ENCODE results near the gene CARD19. TPM values are rescaled to one million over a fixed set of nuclear protein-coding genes. Genes with fewer than 3 reads are reported as not detected.

CARD19 gene
- total RNA-seq, 1 donor from 2014 or later, result 22.6 TPM

GRCh38 chr9:93088656-93089015 lies 7.4 kb upstream of the CARD19 start:
- TF ChIP-seq CTCF (IDR thresholded peaks at IDR 0.05; ENCODE audit: unreplicated experiment), result no peak
- Mint-ChIP-seq H3K4me3 (no peak overlapping the region), H3K4me1 (peaks cover 24% of the 10 kb centered on the region)

GRCh38 chr9:93089024-93089423 lies 7.0 kb upstream of the CARD19 start:
- Mint-ChIP-seq H3K9me3 (peaks cover 4% of the 10 kb centered on the region), H3K27ac (no peak overlapping the region), H3K36me3 (peaks cover 1% of the 10 kb centered on the region), H3K4me1 (peaks cover 26% of the 10 kb centered on the region), H3K27me3 (ENCODE audit: low read depth) (no peaks in the 10 kb centered on the region), H3K4me3 (no peak overlapping the region)
- DNase-seq (ENCODE audit: low spot score in 2 of 2, unreplicated experiment in 2 of 2), result no peak
- TF ChIP-seq CTCF (IDR thresholded peaks at IDR 0.05; ENCODE audit: unreplicated experiment), result no peak

More at GRCh38 chr9:93088656-93089015, 7.4 kb upstream of the CARD19 start:
- peaks cover 4% of the 10 kb centered on the region for H3K9me3 Mint-ChIP-seq
- H3K36me3 Mint-ChIP-seq, result peaks cover 1% of the 10 kb centered on the region
- H3K27ac Mint-ChIP-seq, result no peak overlapping the region
- no peaks in the 10 kb centered on the region for H3K27me3 Mint-ChIP-seq (ENCODE audit: low read depth)
- DNase-seq (ENCODE audit: low spot score in 2 of 2, unreplicated experiment in 2 of 2), result no peak

GRCh38 chr9:93089481-93089991 lies 6.5 kb upstream of the CARD19 start:
- Mint-ChIP-seq H3K4me1 (peaks cover 29% of the 10 kb centered on the region), H3K27me3 (ENCODE audit: low read depth) (no peaks in the 10 kb centered on the region), H3K36me3 (peaks cover 1% of the 10 kb centered on the region), H3K27ac (no peak overlapping the region), H3K4me3 (no peak overlapping the region), H3K9me3 (peaks cover 4% of the 10 kb centered on the region)
- DNase-seq (ENCODE audit: low spot score in 2 of 2, unreplicated experiment in 2 of 2), result no peak
- no peak for TF ChIP-seq CTCF (IDR thresholded peaks at IDR 0.05; ENCODE audit: unreplicated experiment)

GRCh38 chr9:93090091-93090655 lies 5.8 kb upstream of the CARD19 start:
- Mint-ChIP-seq H3K9me3 (peaks cover 4% of the 10 kb centered on the region), H3K27me3 (ENCODE audit: low read depth) (no peaks in the 10 kb centered on the region), H3K4me3 (no peak overlapping the region), H3K27ac (no peak overlapping the region), H3K36me3 (peaks cover 1% of the 10 kb centered on the region), H3K4me1 (peaks cover 33% of the 10 kb centered on the region)
- no peak for TF ChIP-seq CTCF (IDR thresholded peaks at IDR 0.05; ENCODE audit: unreplicated experiment)
- DNase-seq (ENCODE audit: low spot score in 2 of 2, unreplicated experiment in 2 of 2), result no peak

GRCh38 chr9:93091056-93091452 lies 5.0 kb upstream of the CARD19 start:
- no peak for DNase-seq (ENCODE audit: low spot score in 2 of 2, unreplicated experiment in 2 of 2)
- Mint-ChIP-seq H3K27ac (peak overlapping the region; percentile 45), H3K27me3 (ENCODE audit: low read depth) (no peaks in the 10 kb centered on the region), H3K9me3 (peaks cover 4% of the 10 kb centered on the region), H3K4me1 (peaks cover 33% of the 10 kb centered on the region), H3K4me3 (no peak overlapping the region), H3K36me3 (peaks cover 1% of the 10 kb centered on the region)
- TF ChIP-seq CTCF (IDR thresholded peaks at IDR 0.05; ENCODE audit: unreplicated experiment), result no peak
